CD4-positive, alpha-beta T cell treated with Interleukin-6 for 4 hours (primary cell): ENCODE data around the gene INHBA.

Experiments
- DNase-seq: peaks from one replicate; pipeline ENCODE4 v3.0.0-alpha.2; 2020; ENCODE audit warnings: mixed read lengths

Gene INHBA

GRCh38 chr7:41685684-41686083 is 17.2 kb downstream of the INHBA start:
- DNase-seq, result no peak

- no peak for DNase-seq
Measured at GRCh38 chr7:41682422-41682821, 20.5 kb downstream of the INHBA start.

- no peak for DNase-seq
Measured at GRCh38 chr7:41679566-41679965, 23.3 kb downstream of the INHBA start.

DNA sequence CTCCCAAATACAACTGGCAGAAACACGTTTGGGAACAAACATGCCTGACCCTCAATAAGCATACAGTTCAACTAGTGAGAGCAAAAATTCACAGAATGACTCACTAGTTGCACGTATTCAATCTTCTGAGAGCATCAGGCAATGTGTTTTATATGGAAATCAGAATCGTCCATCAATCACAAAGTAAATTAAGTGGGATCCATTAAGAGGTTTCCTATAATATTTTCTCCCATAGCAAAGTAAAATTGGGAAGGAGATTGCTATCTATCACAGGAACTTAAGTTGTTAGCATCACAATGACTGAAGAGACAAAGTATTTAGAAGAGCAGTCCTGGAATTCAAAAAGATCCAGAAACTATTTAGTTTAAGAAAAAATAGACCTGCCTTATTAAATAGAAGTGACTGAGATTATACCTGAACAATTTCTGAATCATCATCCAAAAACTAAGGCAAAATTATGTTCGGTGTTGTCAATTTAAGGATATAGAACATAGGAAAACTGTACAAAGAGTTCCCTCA is 28.3 kb downstream of the INHBA start:
- no peak for DNase-seq

GRCh38 chr7:41661596-41661995 is 41.3 kb downstream of the INHBA start:
- DNase-seq, result no peak

DNA sequence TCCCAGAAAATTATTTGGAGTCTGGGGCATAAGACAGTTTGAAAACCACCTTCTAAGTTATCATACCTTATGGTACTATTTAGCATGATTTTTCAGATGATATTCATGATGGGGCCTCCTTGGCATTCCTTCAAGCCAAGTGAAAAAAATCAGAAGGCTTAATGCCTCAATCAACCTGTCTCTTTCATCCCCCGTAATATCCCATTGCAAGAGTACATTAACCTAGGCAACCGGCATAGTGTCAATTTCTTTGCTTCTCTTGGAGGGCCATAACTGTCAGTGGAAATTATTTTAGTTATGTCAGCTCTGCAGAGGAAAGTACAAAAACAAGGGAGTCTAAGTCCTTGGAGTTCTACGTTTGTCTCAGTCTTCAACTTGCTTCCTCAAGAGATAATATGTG is 43.4 kb downstream of the INHBA start:
- DNase-seq, result no peak

DNA sequence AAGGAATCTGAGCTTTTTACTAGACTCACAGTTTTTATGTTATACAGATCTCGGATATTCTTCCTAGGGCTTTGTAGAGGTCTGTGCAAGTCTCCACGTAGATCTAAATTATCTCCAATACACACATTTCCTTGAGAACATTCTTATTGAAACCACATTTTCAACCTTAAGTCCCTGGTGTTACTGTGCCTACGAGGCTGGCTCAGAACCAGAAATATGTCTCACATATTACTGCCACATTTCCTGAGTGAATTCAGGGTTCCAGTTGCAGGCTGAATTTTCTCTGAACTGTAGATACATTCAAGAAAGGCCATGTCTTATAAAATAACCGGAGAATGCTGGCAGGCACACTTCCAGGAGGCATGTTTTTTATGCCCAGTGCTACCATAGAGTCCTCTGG is 46.5 kb downstream of the INHBA start:
- no peak for DNase-seq

DNA sequence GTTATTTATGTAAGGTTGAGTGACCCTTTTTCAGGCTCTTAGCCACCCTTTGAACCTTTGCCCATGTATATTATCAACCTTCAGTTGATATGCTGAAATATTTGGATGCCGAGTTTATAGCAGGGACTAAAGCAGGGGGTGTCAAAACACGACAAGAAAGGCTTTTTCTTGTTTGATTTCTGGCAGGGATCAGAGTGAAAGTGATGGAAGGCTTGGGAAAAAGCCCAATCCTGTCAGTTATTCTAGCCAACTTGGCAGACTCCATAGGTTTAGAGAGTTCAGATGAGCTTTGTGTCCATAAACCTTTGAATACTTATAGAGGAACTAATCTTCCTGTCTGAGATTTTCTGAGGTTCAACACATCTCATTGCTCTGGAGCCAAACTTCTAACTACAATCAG is 47.5 kb downstream of the INHBA start:
- no peak for DNase-seq

GRCh38 chr7:41652267-41652666 is 50.6 kb downstream of the INHBA start:
- DNase-seq, result no peak

DNA sequence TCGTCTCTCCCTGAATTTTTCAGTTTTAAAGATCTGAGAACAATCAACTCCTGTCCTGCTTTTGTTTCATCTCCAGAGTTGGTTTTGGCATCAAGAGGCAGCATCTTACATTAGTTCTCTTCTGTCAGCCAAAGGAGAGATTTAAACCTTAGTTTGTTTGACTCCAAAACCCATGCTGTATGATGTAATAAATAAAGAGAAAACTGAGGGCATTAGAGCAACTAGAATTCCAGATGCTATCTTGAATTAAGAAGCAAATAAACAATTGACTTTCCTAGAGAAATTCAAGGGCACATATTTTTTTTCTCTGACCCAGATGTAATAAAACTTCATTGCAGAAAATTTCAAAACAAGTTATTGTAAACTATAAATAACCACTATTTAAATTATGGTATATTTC is 54.4 kb downstream of the INHBA start:
- no peak for DNase-seq

DNA sequence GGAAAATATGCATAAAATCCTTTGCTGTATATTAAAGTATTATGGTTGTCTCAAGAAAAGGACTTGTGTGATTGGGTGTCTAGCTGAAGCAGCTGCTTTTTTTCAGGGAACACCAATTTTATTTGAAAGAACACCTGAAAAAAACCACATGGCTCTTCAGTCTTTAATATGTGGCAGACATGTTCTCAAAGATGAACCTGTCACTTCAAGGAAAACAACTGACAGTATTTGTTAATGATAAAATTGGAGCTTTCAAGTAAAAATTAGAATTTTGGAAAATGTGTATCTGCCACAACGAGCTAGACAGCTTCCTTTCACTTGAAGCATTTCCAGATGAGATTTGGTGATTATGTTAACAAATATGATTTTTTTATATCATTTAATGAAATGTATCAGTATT is 59.3 kb downstream of the INHBA start:
- DNase-seq, result no peak

DNA sequence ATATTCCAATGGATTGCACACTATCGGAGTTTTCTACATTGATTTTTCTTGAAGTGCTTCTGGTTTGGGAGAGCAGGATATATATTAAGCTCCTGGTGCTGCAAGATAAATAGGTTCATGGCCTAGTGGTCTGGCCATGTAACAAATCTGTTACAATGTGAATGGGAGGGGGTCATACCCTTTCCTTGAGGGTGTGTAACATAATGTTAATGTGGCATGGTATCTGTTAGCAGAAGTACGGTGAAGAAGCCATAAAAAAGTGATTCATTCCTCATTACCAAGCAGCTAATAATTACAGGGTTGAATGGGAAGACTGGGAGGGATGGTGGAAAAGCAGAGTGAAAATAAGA is 61.2 kb downstream of the INHBA start:
- DNase-seq, result no peak

GRCh38 chr7:41641011-41641664 is 61.8 kb downstream of the INHBA start:
- no peak for DNase-seq

DNA sequence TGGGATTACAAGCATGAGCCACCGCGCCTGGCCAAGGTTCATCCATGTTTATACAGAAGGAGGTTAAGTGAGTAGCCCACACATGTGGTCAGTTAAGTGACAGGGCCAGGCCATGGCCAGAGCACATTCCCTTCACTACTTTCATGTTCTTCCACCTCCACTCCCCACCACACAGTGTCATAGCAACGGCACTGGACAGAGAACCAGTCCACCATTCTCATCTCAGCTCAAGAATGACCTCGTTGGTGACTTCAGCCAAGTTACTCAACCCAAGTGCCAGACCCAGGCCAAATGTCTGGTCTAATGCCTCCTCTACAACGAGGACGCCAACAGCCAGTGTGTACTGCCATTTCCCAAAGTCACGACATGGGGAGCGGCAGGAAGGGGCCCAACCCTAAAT is 62.4 kb downstream of the INHBA start:
- DNase-seq, result no peak

DNA sequence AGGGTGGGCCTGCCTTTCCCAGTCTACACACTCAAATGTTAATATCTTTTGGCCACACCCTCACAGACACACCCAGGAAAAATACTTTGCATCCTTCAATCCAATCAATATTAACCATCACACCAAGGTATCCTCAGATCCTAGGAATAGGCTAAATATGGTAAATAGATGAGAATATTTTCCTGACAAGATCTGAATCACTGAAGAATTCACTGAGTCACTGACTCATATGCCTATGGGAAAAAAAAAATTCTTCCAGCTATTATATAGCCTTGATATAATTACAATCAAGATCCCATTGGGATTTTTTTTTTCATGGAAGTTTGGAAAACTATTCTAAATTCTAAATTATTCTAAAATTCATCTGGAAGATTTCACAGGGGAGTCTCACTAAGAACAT is 65.8 kb downstream of the INHBA start:
- no peak for DNase-seq
